IMR-90 (cell line): ENCODE measurements around the gene OR1L6. TPM values are rescaled to one million over a fixed set of nuclear protein-coding genes. Genes with fewer than 3 reads are reported as not detected.

Experiments
- ATAC-seq: fragments of 200-7000 bp; cut with Tn5 transposase; 2 replicates; pipeline ENCODE4 v1.9.1; 2020; ENCODE audit warnings: low read depth, mild to moderate bottlenecking, moderate library complexity
- BruUV-seq: library from RNA; stranded (reverse); fragments of 400-500 nt; replicated peaks from 2 replicates; lab custom pipeline; 2021; lab: Mats Ljungman, UMichigan
- CTCF ChIA-PET: fragments of 300-600 bp; formaldehyde crosslinking; extraction: SDS; loops from one replicate; lab custom pipeline; 2021; ENCODE audit warnings: antibody characterized with exemption; lab: Yijun Ruan, JAX
- POLR2A ChIA-PET: fragments of 300-600 bp; sonication (Branson Sonifier 250); formaldehyde crosslinking; loops from one replicate; lab custom pipeline; 2022; ENCODE audit warnings: antibody characterized with exemption; ENCODE audit not compliant: unreplicated experiment; lab: Charles Lee
- DNase-seq: peaks from one replicate; pipeline ENCODE4 v3.0.0; 2013
- H2AFZ ChIP-seq: replicated peaks from 2 replicates; pipeline ENCODE3; 2013; ENCODE audit warnings: low read length, mild to moderate bottlenecking; ENCODE audit not compliant: poor library complexity
- H2AK5ac ChIP-seq: 2 replicates; pipeline ENCODE4 v1.6.1; 2013; ENCODE audit warnings: low read depth, low read length, inconsistent platforms
- H2AK9ac ChIP-seq: replicated peaks from 2 replicates; pipeline ENCODE3; 2013; ENCODE audit warnings: mild to moderate bottlenecking, low read depth, low read length, moderate library complexity; ENCODE audit not compliant: poor library complexity
- H2BK120ac ChIP-seq: 2 replicates; pipeline ENCODE4 v1.6.1; 2013; ENCODE audit warnings: low read depth, low read length, inconsistent platforms
- H2BK15ac ChIP-seq: 3 replicates; pipeline ENCODE4 v1.6.1; 2013; ENCODE audit warnings: low read depth, low read length, inconsistent platforms
- H2BK20ac ChIP-seq: 2 replicates; pipeline ENCODE4 v1.6.1; 2013; ENCODE audit warnings: low read depth, mild to moderate bottlenecking, inconsistent platforms, low read length, moderate library complexity
- H2BK5ac ChIP-seq: 2 replicates; pipeline ENCODE4 v1.6.1; 2013; ENCODE audit warnings: mild to moderate bottlenecking, low read depth, low read length, inconsistent platforms; ENCODE audit not compliant: poor library complexity, severe bottlenecking
- H3K14ac ChIP-seq: replicated peaks from 2 replicates; pipeline ENCODE4 v1.6.1; 2013; ENCODE audit warnings: low read depth, low read length, inconsistent platforms
- H3K18ac ChIP-seq: 2 replicates; pipeline ENCODE4 v1.6.1; 2013; ENCODE audit warnings: low read depth, low read length, control low read depth
- H3K23ac ChIP-seq: 2 replicates; pipeline ENCODE4 v1.6.1; 2013; ENCODE audit warnings: low read depth, low read length, inconsistent platforms
- H3K27ac ChIP-seq: 2 replicates; pipeline ENCODE4 v1.5.1; 2013; ENCODE audit warnings: mild to moderate bottlenecking, control low read depth, low read length; ENCODE audit not compliant: insufficient read depth
- H3K27me3 ChIP-seq: 2 replicates; pipeline ENCODE4 v1.6.1; 2013; ENCODE audit warnings: low read length; ENCODE audit not compliant: control insufficient read depth, insufficient read depth
- H3K36me3 ChIP-seq: 2 replicates; pipeline ENCODE4 v1.6.1; 2013; ENCODE audit warnings: low read length, mixed read lengths; ENCODE audit not compliant: control insufficient read depth, insufficient read depth
- H3K4ac ChIP-seq: 2 replicates; pipeline ENCODE4 v1.6.1; 2013; ENCODE audit warnings: low read depth, low read length, inconsistent platforms
- H3K4me1 ChIP-seq: 2 replicates; pipeline ENCODE4 v1.6.1; 2013; ENCODE audit warnings: low read length, mixed read lengths; ENCODE audit not compliant: control insufficient read depth, insufficient read depth
- H3K4me2 ChIP-seq: 2 replicates; pipeline ENCODE4 v1.6.1; 2013; ENCODE audit warnings: low read depth, mild to moderate bottlenecking, control low read depth, low read length, moderate library complexity
- H3K4me3 ChIP-seq: 2 replicates; pipeline ENCODE4 v1.5.1; 2013; ENCODE audit warnings: low read depth, mild to moderate bottlenecking, control low read depth, low read length, moderate library complexity; ENCODE audit not compliant: insufficient read depth
- H3K56ac ChIP-seq: 2 replicates; pipeline ENCODE4 v1.6.1; 2013; ENCODE audit warnings: low read length, inconsistent platforms; ENCODE audit not compliant: insufficient read depth; ENCODE audit errors: extremely low read depth
- H3K79me1 ChIP-seq, 2 experiments: 2 replicates each; pipeline ENCODE4 v1.6.1; 2013; ENCODE audit warnings: low read length in 2 of 2, inconsistent platforms in 1 of 2, low read depth in 1 of 2
- H3K9ac ChIP-seq: 2 replicates; pipeline ENCODE4 v1.6.1; 2013; ENCODE audit warnings: low read depth, low read length, control low read depth
- H3K9me1 ChIP-seq: 2 replicates; pipeline ENCODE4 v1.6.1; 2013; ENCODE audit warnings: low read length, inconsistent platforms; ENCODE audit not compliant: insufficient read depth
- H3K9me3 ChIP-seq: 2 replicates; pipeline ENCODE4 v1.6.1; 2013; ENCODE audit warnings: low read length; ENCODE audit not compliant: control insufficient read depth, insufficient read depth
- H4K20me1 ChIP-seq: 2 replicates; pipeline ENCODE4 v1.6.1; 2013; ENCODE audit warnings: low read length, inconsistent platforms; ENCODE audit not compliant: insufficient read depth
- H4K5ac ChIP-seq: 2 replicates; pipeline ENCODE4 v1.6.1; 2013; ENCODE audit warnings: mild to moderate bottlenecking, low read depth, low read length, control low read depth
- H4K8ac ChIP-seq, 2 experiments: 2 replicates each; pipeline ENCODE4 v1.6.1; 2013; ENCODE audit warnings: low read depth in 2 of 2, low read length in 2 of 2, control low read depth in 1 of 2, inconsistent platforms in 1 of 2
- H4K91ac ChIP-seq: 2 replicates; pipeline ENCODE4 v1.6.1; 2013; ENCODE audit warnings: low read depth, low read length, inconsistent platforms; ENCODE audit not compliant: insufficient read depth
- BHLHE40 ChIP-seq: fragments of 150-350 bp; IDR thresholded peaks from 2 replicates; pipeline ENCODE4 v1.6.1; 2016; ENCODE audit warnings: mild to moderate bottlenecking, low read depth, low read length
- FOS ChIP-seq: fragments of 150-350 bp; IDR thresholded peaks from 2 replicates; pipeline ENCODE4 v1.6.1; 2016; ENCODE audit warnings: low read depth, low read length
- MAZ ChIP-seq: IDR thresholded peaks from 2 replicates; pipeline ENCODE4 v1.6.1; 2012; ENCODE audit warnings: low read depth, mild to moderate bottlenecking, low read length, improper control_type of control experiment, moderate library complexity, borderline replicate concordance
- MXI1 ChIP-seq: IDR thresholded peaks from 2 replicates; pipeline ENCODE4 v1.6.1; 2012; ENCODE audit warnings: low read depth, mild to moderate bottlenecking, low read length, moderate library complexity, borderline replicate concordance
- RAD21 ChIP-seq: IDR thresholded peaks from 2 replicates; pipeline ENCODE4 v1.6.1; 2012; ENCODE audit warnings: low read length, improper control_type of control experiment
- RFX5 ChIP-seq: IDR thresholded peaks from 2 replicates; pipeline ENCODE4 v1.8.0; 2012; ENCODE audit warnings: low read depth, mild to moderate bottlenecking, low read length, moderate library complexity
- WGBS, 2 experiments: methylation state at CpG; one replicate each; pipeline versions ENCODE4 v1.1.5 to v1.1.7; 2013; ENCODE audit warnings: missing lambda C conversion rate in 2 of 2; ENCODE audit not compliant: insufficient read length in 1 of 2; ENCODE audit errors: extremely low coverage in 2 of 2; 5-methylcytosine and 5-hydroxymethylcytosine counted together
- dilution Hi-C: fragments of 300-500 bp; cut with HindIII; formaldehyde crosslinking; loops from one replicate; pipeline ENCODE4 v1.14.3; 2018; ENCODE audit warnings: low sequenced_read_pairs; ENCODE audit not compliant: unreplicated experiment
- in situ Hi-C: fragments of 300-500 bp; cut with MboI; formaldehyde crosslinking; loops from 3 replicates; pipeline ENCODE4 v1.14.3; 2019; ENCODE audit warnings: low sequenced_read_pairs, inconsistent platforms, mixed read lengths
- intact Hi-C: fragments of 100-400 bp; cut with micrococcal nuclease; formaldehyde crosslinking; loops from 2 replicates; pipeline ENCODE4 v1.10.0; 2022
- polyA plus RNA-seq, 3 experiments: library from polyadenylated mRNA; depleted of rRNA; stranded (reverse); fragments of >200 nt; gene quantifications; 2 replicates each; pipeline ENCODE4 v1.2.3, GENCODE V29; 2012; ENCODE audit warnings: low replicate concordance in 1 of 3
- total RNA-seq: library from RNA; depleted of rRNA; stranded (reverse); fragments of >200 nt; gene quantifications from 2 replicates; pipeline ENCODE4 v1.2.3, GENCODE V29; 2012
- TF ChIP-seq, protein P1 (sequence below): fragments of 150-350 bp; IDR thresholded peaks from 2 replicates; pipeline ENCODE4 v1.6.1; 2017; ENCODE audit warnings: mild to moderate bottlenecking, antibody characterized with exemption, low read length, low read depth

Gene OR1L6
- total and polyA plus RNA-seq, 2 of the 4 experiments (the other 2 are of a cell fraction) = not detected

DNA sequence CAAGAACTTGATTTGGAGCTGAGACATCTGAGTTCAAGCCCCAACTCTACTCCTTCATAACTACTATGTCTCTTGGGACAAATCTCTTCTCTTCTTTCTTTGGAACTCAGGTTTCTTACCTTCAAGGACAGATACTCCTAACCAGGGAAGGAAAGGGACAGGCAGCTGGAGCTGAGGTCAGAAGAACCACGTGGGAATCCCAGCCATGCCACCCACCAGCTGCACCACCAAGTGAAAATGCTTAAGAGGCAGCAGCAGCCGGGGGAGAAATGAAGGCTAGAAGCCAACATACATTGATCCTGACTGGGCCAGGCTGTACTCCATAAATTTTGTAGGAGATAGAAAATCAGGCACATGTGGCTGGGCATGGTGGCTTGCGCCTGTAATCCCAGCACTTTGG is 37.1 kb downstream of the OR1L6 start:
- peak overlapping the region; percentile 69 for H2AK5ac ChIP-seq
- H3K9me1 ChIP-seq = peaks cover 21% of the 10 kb centered on the region
- H3K14ac ChIP-seq = peak overlapping the region; percentile 12
- POLR2A ChIA-PET = interaction anchor here (0.7 kb wide), 1 partner anchor 28 kb away, joined by 3 read pairs; no protein-coding TSS in a partner anchor
- CTCF ChIA-PET = no interaction called here
- intact Hi-C loops (no loop called here), dilution Hi-C loops (no loop called here), in situ Hi-C loops (no loop called here)
- no CpG with 5 or more reads among the region's 3 CpGs for WGBS, 2 experiments
- peak overlapping the region; percentile 77 for H2BK5ac ChIP-seq
- TF ChIP-seq FOS = no peak
- TF ChIP-seq RFX5 = no peak
- TF ChIP-seq MXI1 = no peak
- no peak for TF ChIP-seq BHLHE40
- TF ChIP-seq, protein P1, sequence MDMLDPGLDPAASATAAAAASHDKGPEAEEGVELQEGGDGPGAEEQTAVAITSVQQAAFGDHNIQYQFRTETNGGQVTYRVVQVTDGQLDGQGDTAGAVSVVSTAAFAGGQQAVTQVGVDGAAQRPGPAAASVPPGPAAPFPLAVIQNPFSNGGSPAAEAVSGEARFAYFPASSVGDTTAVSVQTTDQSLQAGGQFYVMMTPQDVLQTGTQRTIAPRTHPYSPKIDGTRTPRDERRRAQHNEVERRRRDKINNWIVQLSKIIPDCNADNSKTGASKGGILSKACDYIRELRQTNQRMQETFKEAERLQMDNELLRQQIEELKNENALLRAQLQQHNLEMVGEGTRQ = no peak
- TF ChIP-seq MAZ = no peak
- TF ChIP-seq RAD21 = no peak
- H2BK20ac ChIP-seq = peak overlapping the region; percentile 83
- no TSS peak for BruUV-seq
- no peak for ATAC-seq
- no peak overlapping the region for H3K4me3 ChIP-seq
- no peaks in the 10 kb centered on the region for H3K9me3 ChIP-seq
- H4K8ac ChIP-seq = peak overlapping the region; percentile 79 to 85
- H3K4me2 ChIP-seq = no peak overlapping the region
- peaks cover 20% of the 10 kb centered on the region for H3K4me1 ChIP-seq
- H2BK15ac ChIP-seq = peak overlapping the region; percentile 71; the same call in 2 of the 3 replicates
- H4K20me1 ChIP-seq = no peaks in the 10 kb centered on the region
- DNase-seq = no peak
- peak overlapping the region; percentile 91 for H4K91ac ChIP-seq
- H3K4ac ChIP-seq = peak overlapping the region; percentile 79
- H3K36me3 ChIP-seq = no peaks in the 10 kb centered on the region
- peak overlapping the region; percentile 86 for H3K27ac ChIP-seq
- H3K9ac ChIP-seq = no peak overlapping the region
- H3K56ac ChIP-seq = peak overlapping the region; percentile 67
- H2AFZ ChIP-seq = peak overlapping the region; percentile 37
- H3K27me3 ChIP-seq = no peaks in the 10 kb centered on the region
- H2BK120ac ChIP-seq = peak overlapping the region; percentile 97
- no peaks in the 10 kb centered on the region for H3K79me1 ChIP-seq
- peak overlapping the region; percentile 90 for H4K5ac ChIP-seq
- H3K23ac ChIP-seq = peak overlapping the region; percentile 62
- H3K18ac ChIP-seq = peak overlapping the region; percentile 96
- no peak overlapping the region for H2AK9ac ChIP-seq
